Muscle of back (tissue), 11 donors: ENCODE results near the gene NETO2. TPM values are rescaled to one million over a fixed set of nuclear protein-coding genes. Genes with fewer than 3 reads are reported as not detected.
"Not testable (repeated sequence)": the region's sequence is repeated elsewhere in the genome, so short reads cannot be mapped to it uniquely, and the experiment has no call there.

Experiments used
- DNase-seq, 3 donors: peaks; one replicate each; pipeline versions ENCODE4 v3.0.0 to v3.0.0-alpha.2; 2013
- polyA plus RNA-seq, 10 donors: library from polyadenylated mRNA; unstranded; fragments of 120-200 nt; gene quantifications; one replicate each; pipeline ENCODE4 v1.2.1, GENCODE V29; 2013; ENCODE audit not compliant: insufficient read length in 10 of 10

NETO2 gene
- polyA plus RNA-seq, 10 donors = 13.5 to 24.7 (median 17.8) TPM

DNA sequence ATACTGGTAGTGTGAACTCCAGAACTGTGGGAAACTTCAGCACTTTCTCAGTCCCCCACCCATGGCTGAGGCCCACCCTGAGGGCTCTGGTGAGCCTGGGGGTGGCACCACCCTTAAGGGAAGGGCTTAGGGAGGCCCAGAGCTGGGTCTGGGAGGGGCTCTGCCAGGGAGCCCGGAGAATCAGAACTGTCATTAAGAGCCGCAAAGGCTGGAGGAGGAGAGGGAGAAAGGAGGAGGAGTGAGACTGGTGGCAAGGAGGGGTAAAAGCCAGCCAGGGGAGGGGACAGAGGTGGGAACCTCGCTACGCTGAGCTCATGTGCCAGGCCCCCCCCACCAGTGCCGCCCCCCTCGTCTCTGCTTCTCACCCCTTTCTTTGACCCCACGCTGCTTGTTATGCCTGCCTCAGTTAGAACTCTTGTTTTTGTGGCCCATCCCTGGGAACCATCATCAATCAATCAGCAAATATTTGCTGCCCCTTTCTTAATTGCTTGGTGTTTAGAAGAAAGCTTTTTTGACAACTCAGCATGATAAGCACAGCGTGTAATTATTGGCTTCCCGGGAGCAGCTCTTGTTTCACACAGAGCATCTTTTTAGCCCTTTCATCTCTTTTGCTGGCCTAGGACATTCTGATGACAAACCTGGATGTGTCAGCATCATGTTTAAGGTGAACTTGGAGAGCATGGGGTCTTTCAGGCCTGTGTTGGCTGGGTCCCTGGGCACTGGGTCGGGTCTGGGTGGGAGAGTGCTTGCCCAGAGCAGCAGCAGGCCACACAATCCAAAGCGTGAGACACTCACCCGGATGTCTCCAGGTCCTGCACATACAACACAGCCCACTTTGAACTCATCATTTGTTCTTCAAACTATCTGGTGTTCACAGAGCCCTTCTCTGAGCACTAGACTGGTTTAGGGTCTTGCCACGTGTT is 77.7 kb downstream of the NETO2 start:
- DNase-seq = no peak

- DNase-seq = no peak
These were observed 79.0 kb downstream of the NETO2 start for GRCh38 chr16:47064775-47065174.

- DNase-seq = no peak
These were observed 80.6 kb downstream of the NETO2 start for GRCh38 chr16:47063011-47063724.

GRCh38 chr16:47061204-47061603 is 82.5 kb downstream of the NETO2 start:
- no peak for DNase-seq

DNA sequence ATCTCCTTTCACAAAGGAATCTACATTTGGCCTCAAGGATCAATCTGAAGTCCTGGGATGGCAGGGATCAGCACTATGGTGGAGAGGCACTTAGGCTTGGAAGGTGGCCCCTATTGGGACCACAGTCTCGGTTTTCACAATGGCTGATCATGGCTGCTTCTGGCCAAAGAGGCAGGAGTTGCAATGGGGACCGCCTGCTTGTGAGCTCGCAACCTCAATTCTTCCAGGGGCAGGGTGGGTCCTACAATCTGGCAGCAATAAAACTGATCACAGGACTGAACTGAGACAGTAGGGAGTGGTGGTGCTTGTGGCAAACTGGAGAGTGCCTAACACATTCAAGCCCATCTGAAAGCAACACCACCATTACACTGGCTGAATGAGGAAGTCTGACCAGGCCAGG is 83.1 kb downstream of the NETO2 start:
- DNase-seq = no peak

DNA sequence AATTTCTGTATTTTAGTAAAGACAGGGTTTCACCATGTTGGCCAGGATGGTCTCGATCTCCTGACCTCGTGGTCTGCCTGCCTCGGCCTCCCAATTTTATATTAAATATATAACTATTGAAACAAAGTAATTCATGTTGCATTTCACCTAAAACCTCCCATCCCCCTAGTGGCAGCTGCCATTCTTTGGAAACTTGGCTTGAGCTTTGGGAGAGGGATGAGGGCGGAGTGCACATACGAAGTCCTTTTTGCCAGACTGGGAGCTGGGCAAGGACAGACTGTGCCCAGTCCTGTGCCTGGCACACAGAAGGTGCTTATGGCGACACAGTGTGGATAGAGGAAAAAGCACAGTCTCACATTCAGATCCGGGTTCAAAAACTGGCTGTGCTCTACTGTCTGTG is 83.8 kb downstream of the NETO2 start:
- DNase-seq = no peak

DNA sequence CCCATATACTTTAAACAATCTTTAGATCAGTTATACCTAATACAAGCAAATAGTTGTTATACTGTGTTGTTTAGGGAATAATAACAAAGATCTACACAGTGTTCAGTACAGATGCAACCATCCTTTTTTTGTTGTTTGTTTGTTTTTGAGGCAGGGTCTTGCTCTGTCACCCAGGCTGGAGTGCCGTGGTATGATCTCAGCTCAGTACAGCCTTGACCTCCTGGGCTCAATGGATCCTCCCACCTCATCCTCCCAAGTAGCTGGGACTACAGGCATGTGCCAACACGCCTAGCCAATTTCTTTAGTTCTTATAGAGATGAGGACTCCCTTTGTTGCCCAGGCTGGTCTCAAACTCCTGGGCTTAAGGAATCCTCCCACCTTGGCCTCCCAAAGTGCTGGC is 84.6 kb downstream of the NETO2 start:
- not testable (repeated sequence) for DNase-seq

GRCh38 chr16:47058295-47059086 is 85.3 kb downstream of the NETO2 start:
- peak in 1 of 3 donors; percentile 2 for DNase-seq

GRCh38 chr16:47057630-47057993 is 86.1 kb downstream of the NETO2 start:
- DNase-seq = no peak

GRCh38 chr16:47056688-47057629 is 86.8 kb downstream of the NETO2 start:
- no peak for DNase-seq

- not testable (repeated sequence) for DNase-seq
These were observed 87.7 kb downstream of the NETO2 start for GRCh38 chr16:47056061-47056460.

DNA sequence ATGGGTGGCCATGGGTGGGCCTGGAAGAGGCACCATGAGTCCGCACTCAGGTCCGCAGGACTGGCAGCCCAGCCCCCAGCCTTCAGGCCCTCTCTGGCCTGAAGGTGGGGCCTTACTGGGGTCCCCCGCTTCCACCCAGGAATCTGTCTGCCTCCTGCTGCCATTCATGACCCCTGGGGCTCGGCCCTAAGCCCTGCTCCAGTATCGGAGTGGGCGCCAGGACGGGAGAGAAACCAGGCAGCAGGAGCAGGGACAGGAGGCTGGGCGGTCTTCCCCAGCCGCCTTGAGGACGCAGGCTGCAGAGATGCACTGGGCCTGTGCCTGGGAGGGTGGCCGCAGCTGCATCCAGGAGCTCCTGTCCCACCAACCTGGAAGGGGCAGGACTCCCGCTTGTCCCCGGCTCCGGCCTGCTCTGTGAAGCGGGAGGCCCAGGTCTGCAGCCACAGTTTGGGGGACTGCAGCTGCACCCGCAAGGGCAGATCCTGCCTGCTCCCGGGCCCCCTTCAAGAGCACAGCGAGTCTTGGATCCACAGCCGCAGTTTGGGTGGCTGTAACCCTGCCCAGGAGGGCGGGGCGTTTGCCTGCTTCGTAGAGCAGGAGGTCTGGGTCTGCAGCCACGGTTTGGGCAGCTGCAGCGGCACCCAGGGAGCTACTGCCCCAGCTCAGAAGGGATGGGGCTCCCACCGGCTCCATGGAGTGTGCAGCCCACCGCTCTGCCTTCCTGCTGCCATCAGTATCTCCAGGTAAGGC is 88.4 kb downstream of the NETO2 start:
- no peak for DNase-seq

GRCh38 chr16:47054306-47054705 is 89.4 kb downstream of the NETO2 start:
- no peak for DNase-seq

DNA sequence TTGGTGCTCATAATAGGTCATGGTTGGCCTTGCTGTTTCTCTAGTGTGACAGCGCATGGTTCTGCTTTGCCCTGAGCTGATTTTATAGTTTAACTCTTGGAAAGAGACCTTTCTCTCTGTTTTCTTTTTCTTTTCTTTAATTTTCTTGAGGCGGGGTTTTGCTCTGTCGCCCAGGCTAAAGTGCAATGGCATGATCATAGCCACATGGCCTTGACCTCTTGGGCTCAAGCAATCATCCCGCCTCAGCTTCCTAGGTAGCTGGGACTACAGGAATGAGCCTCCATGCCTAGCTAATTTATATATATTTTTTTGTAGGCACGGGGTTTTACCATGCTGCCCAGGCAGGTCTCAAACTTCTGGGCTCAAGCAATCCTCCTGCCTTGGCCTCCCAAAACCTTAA is 89.8 kb downstream of the NETO2 start:
- no peak for DNase-seq

- DNase-seq = no peak
These were observed 90.8 kb downstream of the NETO2 start for GRCh38 chr16:47052666-47053640.

DNA sequence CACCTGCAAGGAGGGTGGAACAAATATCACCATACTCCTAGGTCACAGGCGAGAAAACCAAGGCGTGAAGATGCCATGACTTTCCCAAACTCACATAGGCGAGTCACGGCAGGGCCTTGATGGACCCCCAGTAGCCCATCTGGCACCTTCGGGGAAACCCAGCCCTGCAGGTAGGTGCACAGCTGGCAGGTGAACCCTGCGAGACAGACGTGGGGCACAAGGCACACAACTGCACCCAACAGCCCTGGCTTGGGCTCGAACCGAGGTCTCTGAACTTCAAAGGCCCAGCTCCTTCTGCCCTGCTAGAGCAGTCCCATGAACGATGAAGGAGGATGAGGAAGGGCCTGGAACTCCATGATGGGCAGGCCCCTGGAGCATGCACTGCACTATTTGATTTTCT is 92.7 kb downstream of the NETO2 start:
- DNase-seq = no peak

DNA sequence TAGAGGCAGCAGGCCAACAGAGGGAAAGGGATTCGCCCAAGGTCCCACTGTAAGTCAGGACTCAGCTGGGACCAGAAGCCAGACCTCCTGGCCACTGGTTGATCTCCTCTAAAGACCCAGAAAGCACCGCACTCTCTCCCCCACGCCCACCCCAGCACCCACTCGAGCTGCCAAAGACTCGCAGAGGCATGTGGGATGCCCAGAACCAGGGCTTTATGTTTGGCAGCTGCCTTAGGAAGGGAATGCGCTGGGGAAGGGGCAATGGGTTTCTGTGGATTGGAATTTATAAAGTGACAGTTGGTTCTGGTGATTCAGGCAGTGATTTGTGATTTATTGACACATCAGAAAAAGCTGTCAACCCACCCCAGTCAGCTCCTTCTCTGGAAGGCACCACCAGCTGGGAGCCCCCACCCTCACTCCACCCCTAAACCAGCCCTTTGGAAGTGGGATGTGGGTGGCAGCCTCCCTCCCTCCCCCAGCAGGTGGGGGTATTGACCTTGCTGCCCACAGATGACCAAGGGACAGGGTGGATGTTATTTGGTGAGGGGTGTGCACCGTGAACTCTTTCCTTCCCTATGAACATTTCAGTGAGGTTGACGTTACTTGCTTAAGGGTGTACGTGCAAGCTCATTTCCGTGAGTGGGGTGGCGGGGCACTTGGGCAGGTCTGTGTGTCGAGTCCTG is 93.7 kb downstream of the NETO2 start:
- no peak for DNase-seq

- DNase-seq = no peak
These were observed 96.1 kb downstream of the NETO2 start for GRCh38 chr16:47047524-47048203.
